Suprapubic skin (tissue), 4 donors: ENCODE measurements around the gene ROBO2.

ENCODE experiments used
- CTCF ChIP-seq, 2 donors: fragments of 200-600 bp in 1 of 2; fragments of 450-650 bp in 1 of 2; sonication (generic) in 1 of 2; IDR thresholded peaks; one replicate each; pipeline ENCODE4 v1.5.1; 2016 to 2019; ENCODE audit warnings: antibody characterized with exemption in 2 of 2, mild to moderate bottlenecking in 1 of 2, moderate library complexity in 1 of 2
- EP300 ChIP-seq: sonication (generic); formaldehyde crosslinking; IDR thresholded peaks from one replicate; pipeline ENCODE4 v1.6.1; 2017; ENCODE audit warnings: antibody characterized with exemption
- POLR2A ChIP-seq, 2 donors: fragments of 450-650 bp; IDR thresholded peaks; one replicate each; pipeline ENCODE4 v1.6.1; 2017; ENCODE audit warnings: antibody characterized with exemption in 2 of 2, mild to moderate bottlenecking in 2 of 2, moderate library complexity in 2 of 2
- POLR2AphosphoS5 ChIP-seq, 3 donors: sonication (generic); formaldehyde crosslinking; IDR thresholded peaks; one replicate each; pipeline ENCODE4 v1.6.1; 2017; ENCODE audit warnings: antibody characterized with exemption in 3 of 3

DNA sequence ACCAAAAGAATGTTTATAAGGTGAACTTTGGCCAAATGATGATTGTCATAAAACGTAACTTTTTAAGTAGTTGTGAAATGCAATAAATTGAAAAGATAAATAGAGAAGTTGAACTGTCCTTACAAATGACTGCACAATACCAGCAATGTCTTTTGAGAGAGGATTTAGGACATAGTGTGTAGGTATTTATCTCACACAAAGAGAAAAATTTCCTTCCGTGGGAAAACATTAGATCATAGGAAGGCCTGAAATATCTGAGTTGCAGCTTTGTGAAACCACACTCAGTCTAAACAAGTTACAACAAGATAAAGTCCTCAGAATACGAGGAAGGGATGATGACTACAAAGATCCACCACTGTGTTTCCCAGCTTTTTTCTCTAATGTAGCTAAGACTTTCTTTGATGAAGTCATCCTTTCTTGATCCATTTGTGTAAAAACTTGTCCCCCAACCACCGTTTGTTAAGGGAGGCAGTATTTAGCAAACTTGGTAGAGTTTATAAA is 16.0 kb downstream of the ROBO2 start:
- no peak for TF ChIP-seq CTCF (IDR thresholded peaks at IDR 0.05)
- TF ChIP-seq POLR2A (IDR thresholded peaks at IDR 0.05), result no peak
- TF ChIP-seq POLR2AphosphoS5 (IDR thresholded peaks at IDR 0.05), result no peak
- TF ChIP-seq EP300, result no peak
